ENCODE results near the gene ICAM5.
"Not testable (repeated sequence)": the region's sequence is repeated elsewhere in the genome, so short reads cannot be mapped to it uniquely, and the experiment has no call there.

Gene ICAM5

DNA sequence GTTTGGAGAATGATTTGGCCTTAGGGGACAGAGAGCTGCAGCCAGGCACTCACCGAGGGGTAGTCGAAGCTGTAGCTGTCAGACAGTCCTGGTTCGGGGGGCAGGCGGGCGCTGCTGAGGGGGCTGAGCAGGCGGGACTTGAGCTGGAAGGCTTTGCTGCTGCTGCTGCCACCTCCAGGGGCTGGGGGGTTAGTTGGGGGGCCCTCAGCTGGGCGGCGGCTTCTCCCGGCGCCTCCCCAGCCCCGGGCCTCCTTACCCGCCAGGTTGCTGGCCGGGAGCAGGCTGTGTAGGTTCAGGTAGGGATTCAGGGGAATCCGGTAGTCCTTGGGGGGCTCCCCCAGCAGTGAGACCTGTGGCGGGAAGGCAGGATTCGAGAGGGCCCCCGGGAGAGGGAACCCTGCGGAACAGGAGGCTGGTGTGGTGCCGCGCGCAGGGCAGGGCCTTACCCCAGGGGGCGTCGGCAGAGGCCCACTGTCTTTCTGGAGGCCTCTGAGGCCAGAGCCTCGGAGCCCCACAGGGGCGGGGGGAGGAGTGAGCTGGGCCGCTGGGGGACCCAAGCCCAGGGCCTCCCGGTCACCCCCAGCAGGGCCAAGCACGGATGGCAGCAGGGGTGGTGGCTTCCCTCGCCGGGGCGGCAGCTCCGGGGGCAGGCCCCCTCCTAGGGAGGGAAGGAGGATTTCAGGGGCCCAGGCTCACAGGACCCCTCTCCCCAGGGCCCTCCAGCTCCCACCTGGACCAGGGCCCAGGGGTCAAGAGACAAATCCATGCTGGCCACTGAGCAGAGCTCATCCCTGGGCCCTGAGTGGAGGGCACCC is 31.1 kb downstream of the ICAM5 start:
- DNase-seq (ENCODE audit: low spot score): no peak

- no peak for DNase-seq (ENCODE audit: low spot score)
Measured at GRCh38 chr19:10321417-10321797, 31.7 kb downstream of the ICAM5 start.

- no peak for DNase-seq (ENCODE audit: low spot score)
Measured at GRCh38 chr19:10321874-10322835, 32.4 kb downstream of the ICAM5 start.

GRCh38 chr19:10325732-10326131 is 36.0 kb downstream of the ICAM5 start:
- DNase-seq (ENCODE audit: low spot score): no peak

GRCh38 chr19:10327793-10328192 is 38.0 kb downstream of the ICAM5 start:
- DNase-seq (ENCODE audit: low spot score): no peak

DNA sequence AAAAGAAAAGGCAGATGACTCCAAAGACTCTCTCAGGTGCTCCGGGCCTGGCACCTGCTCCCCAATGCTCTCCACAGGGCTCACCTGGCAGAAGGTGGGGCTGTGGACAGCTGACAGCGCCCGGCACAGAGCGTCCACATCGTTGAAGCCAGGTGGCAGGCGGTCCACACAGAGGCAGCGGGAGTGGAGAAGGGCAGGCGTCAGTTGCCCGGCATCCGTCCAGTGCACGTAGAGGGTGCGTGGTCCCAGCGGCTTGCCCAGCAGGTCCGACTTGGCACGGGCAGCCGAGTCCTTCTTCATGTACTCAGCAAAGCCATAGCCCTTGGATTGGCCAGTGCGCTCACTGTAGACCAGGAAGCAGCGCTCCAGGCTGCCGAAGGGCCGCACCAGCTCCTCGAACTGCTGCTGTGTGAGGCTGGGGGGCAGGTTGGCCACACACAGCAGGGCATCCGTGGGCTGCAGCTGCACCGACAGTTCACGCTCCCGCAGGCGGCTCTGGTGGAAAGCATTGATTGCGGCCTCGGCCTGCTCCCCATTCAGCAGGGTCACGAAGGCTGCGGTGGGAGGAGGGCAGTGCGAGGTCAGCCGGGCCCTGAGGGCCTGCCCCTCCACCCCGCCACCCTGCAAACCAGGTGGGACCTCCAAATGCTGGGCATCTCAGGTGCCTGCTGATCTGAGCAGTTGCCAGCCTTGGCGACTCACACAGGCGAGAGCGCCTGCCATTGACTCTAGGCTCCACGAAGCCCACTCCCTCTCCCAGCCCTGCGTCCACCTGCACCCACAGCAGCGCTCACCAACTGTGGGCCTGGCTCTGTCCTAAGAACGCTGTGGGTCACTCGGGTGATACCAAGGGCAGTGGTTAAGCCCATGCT is 39.0 kb downstream of the ICAM5 start:
- DNase-seq (ENCODE audit: low spot score): no peak

DNA sequence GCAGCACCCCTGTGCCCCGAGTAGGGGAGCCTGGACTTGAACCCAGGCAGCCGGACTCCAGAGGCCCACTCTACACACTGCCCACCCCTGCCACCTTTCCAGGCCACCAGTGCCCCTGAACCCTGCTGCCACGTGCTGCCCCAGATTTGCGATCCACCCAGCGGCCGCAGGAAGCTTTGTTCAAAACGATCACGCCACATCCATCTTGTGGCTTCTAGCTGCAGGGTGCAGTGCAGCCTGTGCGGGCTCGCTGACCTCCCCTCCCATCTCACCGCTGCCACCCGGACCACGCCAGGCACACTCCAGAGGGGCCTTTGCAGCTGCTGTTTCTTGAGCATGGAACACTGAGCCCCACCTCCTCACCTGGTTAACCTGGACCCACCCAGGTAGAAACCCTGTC is 39.8 kb downstream of the ICAM5 start:
- no peak for DNase-seq (ENCODE audit: low spot score)

DNA sequence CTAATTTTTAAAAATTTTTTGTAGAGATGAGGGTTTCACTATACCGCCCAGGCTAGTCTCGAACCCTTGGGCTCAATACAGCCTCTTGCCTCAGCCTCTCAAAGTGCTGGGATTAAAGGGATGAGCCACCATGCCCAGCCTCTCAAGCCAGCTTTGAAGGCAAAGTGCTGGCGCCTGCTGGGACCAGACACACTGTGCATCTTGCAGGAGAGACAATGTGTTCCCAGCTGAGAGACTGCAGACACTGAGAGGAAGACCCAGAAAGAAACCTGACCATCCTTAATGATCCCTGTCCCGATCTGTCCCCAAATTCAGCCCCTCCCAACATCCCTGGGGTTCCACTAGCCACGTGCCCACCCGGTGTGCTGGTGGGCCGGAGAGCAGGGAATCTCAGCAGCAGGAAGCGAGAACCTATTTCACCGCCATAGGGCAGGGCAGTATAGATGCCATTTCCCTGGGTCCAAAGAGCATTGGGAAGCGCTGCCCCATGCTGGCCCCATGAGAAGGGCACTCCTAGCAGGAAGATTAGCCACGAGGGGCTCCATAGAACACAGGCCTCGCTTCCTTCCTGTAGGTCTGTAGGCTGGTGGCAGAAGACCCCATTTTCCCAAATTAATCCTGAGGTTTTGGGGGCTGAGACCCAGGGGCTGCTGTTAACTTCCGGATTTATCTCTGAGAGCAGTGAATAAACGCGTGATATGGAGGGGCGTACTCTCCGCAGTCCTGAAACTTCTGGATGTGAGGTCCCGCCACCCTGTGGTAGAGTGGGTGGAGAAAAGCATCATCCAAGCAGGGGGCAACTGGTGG is 42.6 kb downstream of the ICAM5 start:
- no peak for DNase-seq (ENCODE audit: low spot score)

DNA sequence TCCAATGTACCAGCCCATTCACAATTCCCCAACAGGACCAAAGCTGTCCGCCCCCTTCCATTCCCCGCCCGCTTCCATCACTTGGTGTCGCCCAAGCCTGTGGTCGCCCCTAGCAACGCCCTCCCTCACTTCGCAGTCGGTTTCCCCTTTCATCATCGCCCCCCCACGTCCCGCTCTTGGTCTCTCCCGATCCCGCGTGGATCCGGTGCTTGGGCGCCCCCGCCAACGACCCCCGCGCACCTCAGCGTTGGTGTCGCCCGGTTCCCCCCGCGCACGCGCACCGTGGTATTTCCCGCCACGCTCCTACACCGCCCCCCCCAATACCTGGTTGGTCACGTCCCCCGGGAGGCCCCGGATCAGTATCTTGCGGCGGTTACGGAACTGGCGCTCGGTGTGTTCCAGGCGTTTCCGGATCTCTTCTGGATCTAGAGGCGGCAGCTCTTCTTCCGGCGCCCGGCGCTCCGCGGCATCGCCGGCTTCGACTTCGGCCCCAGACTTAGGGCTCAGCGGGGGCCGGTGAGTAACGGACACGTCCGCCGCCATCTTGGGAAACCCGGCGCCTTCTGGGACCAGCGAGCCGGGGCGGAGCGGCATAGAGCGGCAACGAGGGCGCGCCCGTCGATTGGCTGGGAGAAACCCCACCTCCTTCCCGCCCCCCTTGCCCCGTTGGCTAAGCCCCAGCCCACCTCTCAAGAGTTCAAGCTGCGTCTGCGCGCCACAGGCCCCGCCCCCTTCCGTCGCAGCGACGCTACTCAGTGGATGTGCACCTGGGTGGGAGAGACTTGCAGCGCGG is 43.4 kb downstream of the ICAM5 start, which contains the start of gene RAVER1:
RAVER1 (minus strand) TSS at position 565 of the 793 bp plus-strand sequence; CDS start at position 543, 22 bp downstream.
- peak; percentile 99 for DNase-seq (ENCODE audit: low spot score)

DNA sequence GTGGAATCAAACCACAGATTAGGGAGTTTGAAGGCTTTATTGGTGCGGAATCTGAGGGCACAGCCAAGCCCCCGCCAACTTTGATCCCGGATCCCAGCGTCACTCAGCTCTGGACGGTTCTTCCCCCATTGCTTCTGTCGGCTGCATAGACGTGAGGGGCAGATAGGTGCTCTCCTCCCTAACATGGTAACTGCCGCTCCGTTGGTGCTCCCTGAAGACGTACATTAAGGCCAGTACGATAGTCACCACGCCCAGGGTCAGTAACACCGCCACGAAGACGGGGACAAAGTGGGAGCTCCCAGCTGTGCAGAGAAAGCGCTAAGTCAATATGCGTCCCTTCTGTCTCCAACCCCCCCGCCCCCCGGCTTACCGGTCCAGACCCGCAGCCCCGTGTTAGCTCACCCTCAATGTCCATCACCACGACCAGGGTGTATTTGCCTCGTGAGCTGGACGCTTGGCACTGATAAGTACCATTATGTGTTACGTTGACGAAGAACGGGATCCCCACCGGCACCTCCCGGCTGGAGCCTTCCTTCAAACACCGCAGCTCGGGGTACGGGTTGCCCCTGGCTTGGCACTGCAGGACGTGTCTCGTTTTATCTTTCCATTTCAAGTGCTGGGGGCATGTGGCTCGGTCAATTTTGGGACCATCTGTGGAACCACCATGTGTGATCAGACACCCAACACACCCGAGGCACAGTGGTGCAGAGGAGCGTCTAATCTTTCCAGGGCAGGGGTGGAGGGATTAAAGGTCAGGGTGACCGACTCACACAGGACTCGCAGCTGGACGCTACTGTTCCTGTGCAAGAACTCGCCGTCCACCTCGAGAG is 44.2 kb downstream of the ICAM5 start:
- no peak for DNase-seq (ENCODE audit: low spot score)

DNA sequence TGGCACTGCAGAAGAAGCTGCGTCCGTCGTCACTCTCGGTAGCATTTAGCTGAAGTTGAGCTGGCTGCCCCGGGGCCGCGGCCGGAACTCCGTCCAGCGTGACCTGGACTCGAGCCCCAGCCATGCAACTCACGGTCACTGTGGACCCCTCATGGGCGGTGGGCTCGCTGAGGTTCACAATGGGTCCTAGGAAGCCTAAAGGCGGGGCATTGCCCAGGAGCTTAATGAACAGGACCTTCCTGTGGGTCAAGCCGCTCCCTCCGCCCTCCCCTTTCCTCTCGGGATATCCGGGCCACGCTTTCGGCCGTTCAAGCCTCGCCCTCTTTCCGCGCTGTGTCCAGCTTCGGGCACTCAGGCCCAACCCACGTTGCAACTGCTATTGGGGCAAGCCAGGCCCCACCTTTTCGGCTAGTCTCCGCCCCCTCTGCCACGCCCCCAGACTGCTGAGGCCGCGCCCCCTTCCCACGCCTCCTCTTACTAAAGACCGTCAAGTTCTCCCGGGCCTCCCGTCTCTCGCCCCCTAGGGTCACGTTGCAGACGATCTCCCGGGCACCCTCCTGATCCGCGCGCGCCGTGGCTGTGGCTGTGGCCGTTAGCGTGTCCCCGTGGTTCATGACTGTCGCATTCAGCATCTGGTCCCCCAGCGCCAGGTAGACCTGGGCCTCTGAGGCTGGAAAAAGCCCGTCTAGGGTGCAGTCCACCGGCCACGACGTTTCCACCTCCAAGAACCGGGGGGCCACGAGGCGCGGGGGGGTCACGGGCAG is 45.0 kb downstream of the ICAM5 start:
- peak; percentile 86 for DNase-seq (ENCODE audit: low spot score)

DNA sequence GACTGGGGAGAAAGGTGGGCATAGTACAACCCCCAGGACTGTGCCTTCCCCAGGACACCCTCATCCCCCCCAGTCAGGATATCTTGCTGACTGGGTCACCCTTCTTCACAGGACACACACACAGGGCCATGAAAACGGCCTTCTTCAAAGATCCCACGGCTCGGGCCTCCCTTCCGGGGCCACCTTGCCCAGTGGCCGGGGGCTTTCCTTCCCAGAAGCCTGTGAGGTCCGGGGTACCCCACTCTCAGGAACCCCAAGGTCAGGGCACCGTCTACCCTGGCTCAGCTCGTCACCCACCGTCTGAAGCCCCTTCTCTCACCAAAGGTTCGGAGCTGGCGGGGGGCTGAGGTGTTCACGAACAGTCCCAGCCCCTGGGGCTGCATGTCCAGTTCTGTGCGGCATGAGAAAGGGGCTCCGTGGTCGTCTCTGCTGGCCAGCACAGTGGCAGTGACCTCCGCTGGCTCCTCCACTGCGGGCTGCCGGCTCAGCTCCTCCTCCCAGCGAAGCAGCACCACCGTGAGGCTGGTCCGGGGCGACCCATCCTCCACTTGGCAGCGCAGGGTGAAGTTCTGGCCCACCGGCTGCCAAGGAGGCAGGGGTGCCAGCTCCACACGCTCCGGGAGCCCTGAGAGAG is 45.7 kb downstream of the ICAM5 start:
- peak; percentile 40 for DNase-seq (ENCODE audit: low spot score)

- DNase-seq (ENCODE audit: low spot score): not testable (repeated sequence)
Measured at GRCh38 chr19:10336725-10337124, 47.0 kb downstream of the ICAM5 start.

DNA sequence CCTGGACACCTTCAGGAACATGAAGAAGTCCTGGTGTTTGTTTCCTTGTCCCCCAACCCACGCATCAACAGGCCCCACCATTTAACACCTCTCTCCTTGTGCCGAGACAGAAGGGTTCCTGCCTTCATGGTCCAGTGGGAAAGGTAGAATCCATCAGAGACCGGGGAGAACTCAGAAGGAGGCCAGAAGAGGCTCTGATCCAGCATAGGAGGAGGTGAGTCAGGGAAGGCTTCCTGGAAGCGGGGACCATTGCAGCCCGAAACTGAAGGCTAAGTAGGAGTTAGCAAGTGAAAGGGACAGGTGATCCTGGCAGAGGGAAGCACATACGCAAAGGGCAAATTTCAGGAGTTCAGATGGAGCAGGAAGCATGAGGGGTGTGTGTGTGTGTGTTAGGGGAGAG is 49.2 kb downstream of the ICAM5 start:
- DNase-seq (ENCODE audit: low spot score): no peak

- no peak for DNase-seq (ENCODE audit: low spot score)
Measured at GRCh38 chr19:10339380-10339960, 49.7 kb downstream of the ICAM5 start, which contains the start of gene ICAM3. ICAM3 (minus strand) TSS chr19:10339624; CDS start chr19:10339614, 10 bp downstream.

- no peak for DNase-seq (ENCODE audit: low spot score)
Measured at GRCh38 chr19:10339977-10340376, 50.2 kb downstream of the ICAM5 start.

DNA sequence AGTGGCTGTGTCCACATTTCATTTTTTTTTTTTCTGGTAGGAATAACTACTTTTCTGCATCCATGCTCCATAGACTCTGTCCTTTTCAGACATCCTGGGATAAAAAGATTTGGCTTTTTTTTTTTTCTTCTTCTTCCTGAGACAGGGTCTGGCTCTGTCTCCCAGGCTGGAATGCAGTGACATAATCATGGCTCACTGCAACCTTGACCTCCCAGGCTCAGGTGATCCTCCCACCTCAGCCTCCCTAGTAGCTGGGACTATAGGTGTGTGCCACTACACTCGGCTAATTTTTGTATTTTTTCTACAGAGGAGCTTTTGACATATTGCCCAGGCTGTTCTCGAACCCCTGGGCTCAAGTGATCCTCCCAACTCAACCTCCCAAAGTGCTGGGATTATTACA is 53.7 kb downstream of the ICAM5 start:
- no peak for DNase-seq (ENCODE audit: low spot score)
